22Rv1 (cell line): ENCODE data around the gene KCNH4.

Experiments
- H3K27ac ChIP-seq: fragments of 450-650 bp; 2 replicates; pipeline ENCODE4 v1.5.1; 2017
- CTCF ChIP-seq: fragments of 450-650 bp; IDR thresholded peaks from 2 replicates; pipeline ENCODE4 v1.5.1; 2017; ENCODE audit warnings: mild to moderate bottlenecking
- ZFX ChIP-seq: fragments of 450-650 bp; IDR thresholded peaks from 2 replicates; pipeline ENCODE4 v1.6.1; 2017; ENCODE audit warnings: antibody characterized with exemption, borderline replicate concordance

KCNH4 gene

DNA sequence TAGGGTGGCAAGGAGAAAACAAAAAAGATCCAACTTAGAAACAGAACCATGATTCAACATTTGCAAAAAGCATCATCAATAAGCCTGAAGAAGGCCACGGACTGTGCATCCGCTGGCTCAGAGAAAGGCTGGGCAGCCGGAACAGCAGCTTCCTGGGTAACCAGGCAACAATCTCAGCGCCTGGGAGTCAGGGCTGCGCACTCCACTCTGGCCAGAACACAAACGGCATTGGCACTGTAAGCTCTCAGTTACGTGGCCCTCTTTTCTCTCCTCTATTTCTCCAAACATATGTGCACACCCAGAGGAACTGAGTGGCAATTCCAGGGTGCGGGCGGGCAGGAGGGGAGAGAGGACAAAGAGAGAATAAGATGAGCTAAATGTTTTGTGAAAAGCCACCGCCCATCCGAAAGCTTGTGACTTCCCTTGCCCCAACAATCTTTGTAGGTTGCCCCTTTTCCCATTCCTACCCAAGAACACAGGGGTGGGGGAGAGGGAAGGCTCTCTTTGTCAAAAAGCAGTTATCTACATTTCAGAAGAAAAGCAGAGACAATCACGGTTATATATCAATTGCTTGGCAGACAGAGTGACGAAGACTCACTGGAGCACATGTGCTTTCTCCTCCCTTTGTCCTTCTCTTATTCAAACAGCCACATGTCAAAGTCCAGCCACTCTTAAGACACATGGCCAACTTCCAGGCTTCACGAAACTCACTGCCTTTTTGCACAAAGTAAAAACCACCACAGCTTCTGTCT, 19.9 kb upstream of the KCNH4 start:
- TF ChIP-seq ZFX (no peak), CTCF (no peak)

DNA sequence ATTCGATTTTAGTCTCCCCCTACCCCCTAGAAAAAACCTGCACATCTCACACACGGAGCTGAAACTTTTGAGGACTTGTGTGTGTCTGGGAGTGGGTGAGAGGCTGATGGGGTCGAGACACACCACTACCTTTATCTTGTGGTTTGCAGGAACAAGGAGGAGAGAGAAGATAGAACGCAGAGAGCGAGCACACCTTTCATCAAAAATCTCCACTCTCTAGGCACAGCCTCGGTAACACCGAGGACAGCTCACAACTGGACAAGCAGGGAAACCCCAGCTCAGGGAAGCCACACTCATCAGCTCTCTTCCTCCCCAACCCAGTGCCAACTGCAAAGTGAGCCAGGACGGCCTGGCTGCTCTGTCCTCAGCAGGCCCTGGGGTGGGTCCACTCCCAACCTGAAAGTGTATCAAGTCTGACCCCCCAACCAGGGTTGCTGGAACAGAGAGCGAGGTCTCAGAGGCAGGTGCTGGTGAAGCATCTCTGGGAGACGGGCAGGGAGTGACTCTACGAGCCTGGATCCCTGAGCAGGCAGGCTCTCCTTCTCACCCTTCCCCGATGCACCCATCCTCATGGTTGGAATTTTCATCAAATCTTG, 18.6 kb upstream of the KCNH4 start:
- H3K27ac ChIP-seq: no peak overlapping the region
- no peak for TF ChIP-seq ZFX
- no peak for TF ChIP-seq CTCF

More for the DNA sequence above, 19.9 kb upstream of the KCNH4 start:
- peak overlapping the region; percentile 52 for H3K27ac ChIP-seq

GRCh38 chr17:42198897-42199296, 18.0 kb upstream of the KCNH4 start:
- TF ChIP-seq CTCF: no peak
- no peak for TF ChIP-seq ZFX
- H3K27ac ChIP-seq: no peak overlapping the region

DNA sequence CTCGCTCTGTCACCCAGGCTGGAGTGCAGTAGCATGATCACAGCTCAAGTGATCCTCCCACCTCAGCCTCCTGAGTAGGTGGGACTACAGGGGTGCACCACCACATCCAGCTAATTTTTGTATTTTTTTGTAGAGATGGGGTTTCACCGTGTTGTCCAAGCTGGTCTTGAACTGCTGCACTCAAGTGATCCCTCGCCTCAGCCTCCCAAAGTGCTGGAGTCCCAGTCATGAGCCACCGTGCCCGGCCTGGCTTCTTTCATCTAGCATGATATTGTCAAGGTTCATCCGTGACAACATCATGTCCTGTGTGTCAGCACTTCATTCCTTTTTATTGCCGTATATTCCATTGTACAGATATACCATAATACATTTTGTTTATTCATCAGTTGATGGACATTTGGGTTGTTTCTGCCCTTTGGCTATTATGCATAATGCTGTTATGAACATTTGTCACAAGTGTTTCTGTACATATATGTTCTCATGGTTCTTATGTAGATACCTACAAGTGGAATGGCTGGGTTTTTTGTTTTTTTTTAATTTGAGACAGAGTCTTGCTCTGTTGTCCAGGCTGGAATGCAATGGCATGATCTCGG, 16.7 kb upstream of the KCNH4 start:
- H3K27ac ChIP-seq: no peak overlapping the region

DNA sequence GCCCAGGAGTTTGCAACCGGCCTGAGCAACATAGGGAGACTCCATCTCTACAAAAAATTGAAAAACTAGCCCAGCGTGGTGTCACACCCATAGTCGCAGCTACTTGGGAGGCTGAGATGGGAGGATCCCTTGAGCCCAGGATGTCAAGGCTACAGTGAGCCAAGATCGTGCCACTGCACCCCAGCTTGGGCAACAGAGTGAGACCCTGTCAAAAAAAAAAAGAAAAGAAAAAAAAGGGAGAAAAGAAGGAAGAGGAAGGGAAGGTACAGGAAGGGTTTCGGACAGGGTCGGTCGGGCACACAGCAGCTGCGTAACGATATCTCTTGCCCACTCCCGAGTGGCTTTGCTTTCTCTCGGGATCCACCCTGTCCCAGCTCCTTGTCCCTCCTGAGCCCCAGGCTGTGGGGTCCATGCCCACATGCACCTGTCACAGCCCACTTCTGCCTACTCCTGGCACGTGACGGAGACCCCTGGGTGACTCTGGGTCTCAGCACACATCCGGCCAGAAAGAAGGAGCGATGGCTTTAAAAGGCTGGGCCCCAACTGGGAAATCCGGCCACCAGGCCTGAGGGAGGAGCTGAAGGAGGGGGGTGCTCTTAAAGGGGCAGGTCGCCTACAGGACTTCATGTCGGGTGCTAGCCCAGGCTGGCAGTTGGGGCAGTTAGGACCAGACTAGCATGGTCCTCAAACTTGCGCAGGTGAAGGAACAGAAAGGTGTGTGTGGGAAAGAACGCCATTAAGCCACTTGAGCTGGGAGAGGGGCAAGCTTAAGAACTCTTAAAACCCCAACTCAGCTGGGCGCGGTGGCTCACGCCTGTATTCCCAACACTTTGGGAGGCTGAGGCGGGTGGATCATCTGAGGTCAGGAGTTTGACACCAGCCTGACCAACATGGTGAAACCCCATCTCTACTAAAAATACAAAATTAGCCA, 13.3 kb upstream of the KCNH4 start, which contains the start of gene GHDC:
TSS of gene GHDC (minus strand) at position 526 of the 931 bp plus-strand sequence. CDS start 913 bp downstream, outside the sequence.
- H3K27ac ChIP-seq: peak within 1 kb of the TSS; percentile 52
- no peak for TF ChIP-seq CTCF
- TF ChIP-seq ZFX: no peak

More for the DNA sequence above, 16.7 kb upstream of the KCNH4 start:
- TF ChIP-seq ZFX: no peak
- no peak for TF ChIP-seq CTCF

DNA sequence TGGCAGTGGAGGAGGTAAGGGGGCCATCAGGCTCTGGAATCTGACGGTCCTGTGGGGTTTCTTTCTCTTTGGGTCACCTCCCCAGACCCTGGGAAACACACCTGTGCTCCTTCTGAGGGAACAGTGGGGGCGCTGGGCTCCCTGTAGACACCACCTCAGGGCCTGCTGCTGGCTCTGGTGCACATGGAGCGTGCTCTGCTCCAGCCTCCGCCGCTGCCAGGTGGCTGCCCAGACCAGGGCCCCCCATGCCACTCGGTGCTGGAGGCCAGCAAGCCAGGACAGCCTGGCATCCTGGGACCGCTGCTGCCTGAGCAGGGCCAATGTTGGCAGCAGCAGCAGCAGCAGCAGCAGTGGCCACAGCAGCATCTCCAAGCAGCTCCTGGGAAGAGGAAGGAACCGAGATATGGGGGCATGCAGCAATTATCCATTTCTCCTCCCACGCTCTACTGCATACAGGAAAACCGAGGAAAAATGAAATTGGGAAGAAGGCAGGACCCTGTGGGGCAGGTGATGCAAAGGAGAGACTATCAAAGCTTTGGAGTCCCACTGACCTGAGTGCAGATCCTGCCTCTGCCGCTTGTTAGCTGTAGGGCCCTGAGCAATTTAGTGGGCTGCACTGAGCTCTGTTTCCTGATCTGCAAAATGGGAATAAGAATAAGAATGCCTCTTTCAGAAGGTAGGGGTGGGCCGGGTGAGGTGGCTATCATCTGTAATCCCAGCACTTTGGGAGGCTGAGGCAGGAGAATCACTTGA, 12.4 kb upstream of the KCNH4 start:
- peak overlapping the region; percentile 52 for H3K27ac ChIP-seq
- no peak for TF ChIP-seq CTCF
- no peak for TF ChIP-seq ZFX
